LoVo (cell line): Measurements from ENCODE around the gene LRRC46.

Source experiments
- DNase-seq: peaks from one replicate; pipeline ENCODE4 v3.0.0-alpha.2; 2016; ENCODE audit warnings: low spot score

Gene LRRC46

DNA sequence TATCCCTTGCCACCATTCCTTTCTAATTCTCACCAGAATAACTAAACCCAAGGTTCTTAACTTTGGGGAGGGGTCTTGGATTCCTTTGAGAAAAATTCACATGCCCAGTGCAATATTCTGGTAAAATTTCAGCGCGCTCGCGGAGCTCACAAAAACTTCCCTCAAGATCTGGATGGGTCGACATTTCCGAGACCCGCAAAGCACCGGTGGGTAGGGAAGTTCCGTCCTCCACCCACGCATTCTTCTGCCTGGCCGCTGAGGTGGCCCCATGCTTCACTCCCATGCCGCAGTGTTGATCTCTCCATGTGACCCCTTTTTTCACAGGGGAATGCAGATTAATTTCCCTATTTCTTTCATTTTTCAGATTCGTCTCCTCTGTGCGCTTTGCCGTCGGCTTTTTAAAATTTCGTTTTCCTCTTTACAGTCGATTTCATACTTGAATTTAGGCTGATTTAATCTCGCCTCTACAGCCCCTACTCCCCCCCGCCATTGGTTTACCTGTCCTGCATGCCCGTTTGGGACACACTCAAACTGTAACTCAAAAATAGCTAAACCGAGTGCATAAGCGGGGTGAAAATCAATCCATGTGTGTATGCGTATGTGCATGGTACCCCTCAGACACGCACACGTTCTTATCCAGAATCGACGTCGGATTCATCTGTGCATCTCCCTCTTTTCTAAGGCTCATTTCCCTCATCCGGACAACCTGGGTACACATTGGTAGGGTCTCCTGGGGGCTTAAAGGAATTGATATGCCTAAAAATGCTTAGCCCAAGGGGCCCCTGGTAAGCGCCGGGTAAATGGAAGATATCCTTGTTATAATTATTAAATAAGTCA, 20.9 kb downstream of the LRRC46 start:
- DNase-seq = no peak

DNA sequence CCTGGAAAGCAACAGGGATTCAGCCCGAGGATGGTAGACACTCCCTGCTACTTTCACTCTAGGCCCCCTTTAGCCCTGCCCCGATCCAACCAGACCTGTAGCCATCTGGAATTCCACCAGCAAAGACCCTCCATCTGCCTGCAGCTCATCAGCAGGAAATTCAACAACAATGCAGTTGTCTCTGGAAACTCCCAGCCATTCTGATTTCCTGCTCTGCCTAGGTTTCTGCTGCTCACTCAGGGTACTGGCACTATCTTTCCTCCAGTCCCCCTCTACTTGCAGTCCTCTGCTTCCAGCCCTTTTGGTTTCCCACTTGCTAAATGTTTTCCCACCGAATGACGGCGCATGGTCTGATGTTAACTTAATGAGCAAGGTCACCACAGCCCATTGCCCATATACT, 22.1 kb downstream of the LRRC46 start:
- no peak for DNase-seq

DNA sequence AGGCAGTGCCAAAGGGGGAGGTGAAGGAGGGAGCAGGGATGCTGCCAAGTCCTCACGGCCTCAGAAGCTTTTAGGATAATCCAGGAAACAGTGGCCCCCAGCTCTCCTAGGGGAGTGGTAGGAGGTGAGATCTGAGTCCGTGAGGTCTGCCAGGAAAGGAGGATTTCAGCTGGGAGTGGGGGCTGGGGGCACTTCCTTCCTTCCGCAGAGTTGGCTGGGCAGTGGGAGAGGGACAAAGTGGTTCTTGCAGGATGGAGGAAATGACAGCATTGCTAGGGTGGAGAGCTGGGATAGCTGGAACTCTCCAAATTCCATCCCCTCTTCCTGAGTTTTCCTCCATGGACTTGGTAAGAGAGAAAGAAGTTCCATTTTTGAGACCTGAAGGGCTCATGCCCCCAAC, 24.3 kb downstream of the LRRC46 start:
- DNase-seq = no peak

DNA sequence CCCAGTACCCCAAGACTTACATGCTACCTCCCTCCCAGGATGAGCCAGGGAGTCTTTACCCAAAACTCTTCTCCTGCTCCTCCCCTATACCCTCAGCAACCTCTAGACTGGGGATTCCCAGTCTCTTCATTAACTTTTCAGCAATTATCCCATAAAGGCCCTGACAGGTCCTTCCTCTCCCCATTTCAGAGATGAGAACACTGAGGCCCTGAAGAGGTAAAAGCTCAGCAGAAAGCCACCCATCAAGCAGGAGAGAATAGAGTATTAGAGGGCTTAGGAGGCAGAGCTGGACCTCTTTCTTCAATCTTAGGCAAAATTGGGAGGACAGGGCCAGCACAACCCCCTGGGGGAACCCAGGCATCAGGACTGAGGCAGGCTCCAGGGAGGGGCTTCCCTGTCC, 25.4 kb downstream of the LRRC46 start:
- no peak for DNase-seq

DNA sequence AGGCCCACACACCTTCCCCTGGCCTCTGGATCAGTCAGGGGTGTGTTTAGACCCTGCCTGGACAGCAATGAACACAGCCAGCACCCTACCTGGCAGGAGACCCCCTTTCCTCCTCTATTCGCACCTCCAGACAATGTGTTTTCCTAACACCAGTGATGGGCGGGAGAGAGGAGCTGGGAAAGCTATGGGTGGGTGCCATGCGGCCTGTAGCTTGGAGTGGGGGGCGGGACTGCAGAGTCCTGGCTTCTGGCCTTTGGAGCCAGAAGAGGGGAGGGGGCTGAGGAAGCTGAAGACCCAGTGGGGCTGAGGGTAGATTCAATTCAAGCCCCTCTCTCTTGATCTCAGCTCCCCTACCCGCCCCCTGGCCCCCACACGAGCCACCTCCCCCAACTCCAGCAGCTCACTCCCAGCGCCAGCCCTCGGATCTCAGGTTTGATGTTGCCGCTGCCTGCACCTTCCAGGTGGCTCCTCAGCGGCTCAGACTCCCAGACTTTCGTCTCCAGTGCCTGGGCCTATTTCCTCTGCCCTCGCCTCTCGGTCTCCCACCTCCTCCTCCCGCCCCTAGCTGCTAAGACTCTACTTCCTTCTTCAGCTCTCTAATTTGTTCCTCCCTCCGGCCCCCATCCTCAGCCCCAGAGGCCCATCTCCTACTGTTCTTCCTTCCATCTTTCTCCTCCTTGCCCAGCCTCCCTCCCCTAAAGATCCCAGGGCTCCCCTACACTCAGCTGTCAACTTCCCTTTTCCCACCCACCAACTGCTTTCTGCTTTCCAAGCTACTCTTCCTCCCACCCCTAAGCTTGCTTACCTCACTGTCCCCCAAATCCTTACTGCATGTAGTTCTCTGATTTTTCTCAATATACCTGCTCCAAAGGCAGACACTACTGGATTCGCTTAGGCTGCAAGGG, 26.3 kb downstream of the LRRC46 start:
- DNase-seq = no peak

DNA sequence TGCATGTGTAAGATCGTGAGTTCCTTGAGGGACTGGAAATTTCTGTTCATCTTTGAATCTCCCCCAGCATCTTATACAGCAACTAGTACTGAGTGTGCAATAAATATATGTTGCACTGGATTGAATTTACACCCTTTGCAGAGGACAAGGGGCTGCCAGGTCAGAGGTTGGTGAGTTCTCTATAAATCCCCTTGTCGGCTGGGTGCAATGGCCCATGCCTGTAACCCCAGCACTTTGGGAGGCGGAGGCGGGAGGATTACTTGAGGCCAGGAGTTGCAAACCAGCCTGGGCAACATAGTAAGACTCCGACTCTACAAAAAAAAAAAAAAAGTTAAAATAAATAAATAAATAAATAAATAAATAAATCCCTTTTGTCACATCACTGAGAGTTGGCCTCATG, 28.9 kb downstream of the LRRC46 start:
- DNase-seq = no peak

DNA sequence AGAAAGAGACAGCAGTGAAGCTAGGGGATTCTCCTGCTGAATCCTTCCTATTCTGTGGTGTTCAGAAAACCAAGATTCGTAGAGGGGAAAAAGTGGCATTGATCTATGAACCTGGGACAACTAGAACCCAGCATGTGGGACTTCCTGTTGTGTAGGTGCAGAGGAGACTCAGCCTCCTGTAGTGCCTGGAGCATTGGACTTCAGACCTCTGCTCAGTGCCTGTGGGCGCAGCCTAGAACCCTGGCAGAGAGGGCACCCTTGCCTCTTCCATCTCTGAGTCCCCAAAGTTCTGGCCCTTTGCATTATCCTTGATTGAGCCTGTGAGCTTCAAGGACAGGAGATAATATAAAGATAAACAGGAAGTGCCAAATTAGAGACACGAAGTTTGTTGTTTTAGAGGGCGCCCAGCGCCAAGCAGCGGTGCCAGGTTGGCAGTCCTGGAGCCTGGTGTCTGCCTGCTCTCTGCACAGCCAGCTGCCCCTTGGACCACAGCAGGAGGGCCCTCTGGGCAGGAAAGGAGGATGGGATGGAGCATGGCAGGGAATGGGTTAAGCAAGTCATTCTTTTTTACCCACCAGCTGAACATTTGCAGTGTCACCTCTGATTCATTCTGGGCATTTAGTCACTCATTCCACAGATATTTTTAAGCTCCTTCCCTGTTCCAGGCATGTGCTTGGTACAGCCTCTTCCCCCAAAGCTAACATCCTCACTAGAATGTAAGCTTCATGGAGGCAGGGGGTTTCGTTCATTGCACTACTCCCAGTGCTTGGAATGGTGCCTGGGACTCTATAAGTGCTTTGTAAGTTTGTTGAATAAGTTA, 31.4 kb downstream of the LRRC46 start:
- peak; percentile 41 for DNase-seq

DNA sequence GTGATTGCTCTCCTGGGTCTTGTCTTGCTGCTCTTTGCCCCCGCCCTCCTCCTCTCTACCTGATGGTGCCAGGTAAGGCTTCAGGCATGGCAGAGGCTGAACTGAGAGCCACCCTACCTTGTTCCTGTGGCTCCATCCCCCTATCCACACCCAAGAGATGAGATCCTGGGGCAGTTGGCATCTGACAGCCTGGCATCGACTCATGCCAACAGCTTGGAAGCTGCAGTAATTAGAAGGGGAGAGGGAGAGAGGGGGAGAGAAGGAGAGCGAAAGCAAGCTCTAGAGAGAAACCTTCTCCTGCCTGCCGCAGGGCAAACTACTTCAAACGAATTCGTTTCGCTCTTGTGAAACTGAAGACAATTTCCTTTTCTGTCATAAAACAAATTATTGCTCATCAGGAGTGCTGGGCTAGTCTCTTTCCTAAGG, 33.3 kb downstream of the LRRC46 start:
- DNase-seq = no peak

DNA sequence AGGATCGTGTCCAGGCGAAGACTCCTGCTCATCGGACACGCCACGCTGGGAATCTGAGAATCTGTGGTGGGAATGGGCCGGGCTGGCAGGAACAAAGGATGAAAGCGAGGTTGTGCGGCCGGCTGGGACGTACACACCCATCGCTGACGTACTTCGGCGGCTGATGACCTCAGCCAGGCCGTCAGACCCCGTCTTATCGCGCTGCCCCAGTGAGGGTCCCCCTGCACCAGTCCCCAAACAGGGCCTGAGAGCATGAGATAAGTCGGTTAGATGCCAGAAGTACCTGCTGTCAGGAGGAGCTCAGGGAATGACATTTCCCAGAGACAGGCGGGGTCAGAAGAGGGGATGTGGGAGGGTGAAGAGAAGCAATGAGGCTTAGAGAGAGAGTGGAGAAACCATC, 35.5 kb downstream of the LRRC46 start:
- DNase-seq = no peak

DNA sequence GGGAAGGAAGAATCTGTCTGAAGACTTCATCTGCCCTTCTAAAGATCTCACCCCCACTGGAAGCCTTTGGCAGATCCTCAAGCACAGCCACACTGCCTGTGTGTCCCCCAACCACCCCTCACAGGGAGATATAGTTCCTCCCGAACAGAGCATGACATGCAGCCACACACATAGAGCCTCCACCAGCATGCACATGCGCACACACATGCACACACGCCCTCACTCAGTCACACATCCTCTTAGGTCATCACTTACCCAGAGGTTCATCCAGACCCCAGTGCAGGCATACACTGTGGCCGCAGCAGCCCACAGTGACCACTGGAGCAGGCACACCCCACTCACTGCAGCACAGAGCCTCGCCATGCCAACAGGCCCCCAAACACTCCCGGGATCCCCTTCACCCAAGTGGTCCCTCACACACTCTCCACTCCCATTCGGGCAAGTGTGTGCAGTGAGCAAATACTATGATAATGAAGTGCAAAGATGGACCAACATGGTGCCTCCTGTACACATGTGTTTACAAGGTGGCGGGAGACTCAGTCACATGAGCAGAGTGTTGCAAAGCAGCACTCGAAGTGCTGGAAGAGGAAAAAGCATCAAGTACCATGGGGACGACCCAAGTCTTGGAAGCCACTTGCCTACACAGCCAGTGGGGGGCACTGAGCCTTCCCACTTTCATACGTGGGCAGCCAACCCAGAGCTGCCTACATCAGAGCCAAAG, 36.5 kb downstream of the LRRC46 start:
- DNase-seq = no peak

DNA sequence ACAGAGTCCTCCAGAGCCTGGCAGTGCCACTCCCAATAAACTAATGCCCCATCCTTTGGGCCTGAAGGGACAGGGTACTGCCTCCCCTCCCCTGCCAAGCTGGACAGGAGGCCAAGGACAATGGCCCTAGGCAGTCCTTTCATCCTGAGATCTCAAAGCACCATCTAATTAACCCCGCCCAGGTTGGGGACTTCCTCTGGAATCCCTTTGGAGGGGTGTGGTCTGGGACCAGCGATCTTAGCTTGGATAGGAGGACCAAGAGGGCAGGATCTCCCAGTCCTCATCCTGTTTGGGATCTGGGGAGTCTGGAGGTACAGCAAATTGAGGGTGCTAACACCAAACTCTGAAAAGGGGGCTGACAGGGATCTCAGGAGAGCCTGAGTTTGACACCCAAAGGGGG, 37.6 kb downstream of the LRRC46 start:
- no peak for DNase-seq

DNA sequence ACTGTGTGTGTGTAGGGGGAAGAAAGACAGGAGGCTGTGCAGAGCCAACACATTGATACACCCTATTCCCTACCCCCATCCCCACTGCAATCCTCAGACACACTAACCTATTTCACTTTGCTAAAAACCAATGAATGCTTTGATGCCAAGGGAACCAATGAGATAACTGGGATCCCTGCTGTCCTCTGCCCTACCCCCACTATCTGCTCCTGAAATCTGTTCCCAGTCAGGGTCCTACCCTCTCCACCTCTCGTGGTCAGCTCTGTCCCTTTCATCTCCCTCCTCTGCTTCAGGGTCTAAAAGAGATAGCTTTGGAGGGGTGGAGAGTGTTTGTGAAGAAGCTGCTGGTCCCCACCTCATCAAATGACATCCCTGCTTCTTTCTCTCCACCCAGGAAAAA, 38.6 kb downstream of the LRRC46 start:
- DNase-seq = no peak

DNA sequence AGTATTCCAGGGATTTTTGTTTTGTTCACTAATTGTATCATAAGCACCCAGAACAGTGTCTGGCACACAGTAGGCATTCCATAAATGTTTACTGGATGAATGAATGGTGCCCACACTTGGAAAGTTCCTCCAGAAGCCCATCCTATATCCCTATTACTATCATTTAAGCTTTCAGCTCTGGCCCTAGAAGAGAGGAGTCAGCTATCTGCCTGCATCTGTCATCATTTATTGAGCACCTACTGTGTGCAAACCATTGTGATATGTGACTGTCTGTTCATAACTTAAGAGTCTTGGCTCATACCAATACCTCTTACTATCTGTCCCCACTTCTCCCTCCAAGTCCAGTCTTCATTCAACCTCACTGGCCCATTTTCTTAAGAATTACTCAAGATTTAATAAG, 39.6 kb downstream of the LRRC46 start:
- no peak for DNase-seq

DNA sequence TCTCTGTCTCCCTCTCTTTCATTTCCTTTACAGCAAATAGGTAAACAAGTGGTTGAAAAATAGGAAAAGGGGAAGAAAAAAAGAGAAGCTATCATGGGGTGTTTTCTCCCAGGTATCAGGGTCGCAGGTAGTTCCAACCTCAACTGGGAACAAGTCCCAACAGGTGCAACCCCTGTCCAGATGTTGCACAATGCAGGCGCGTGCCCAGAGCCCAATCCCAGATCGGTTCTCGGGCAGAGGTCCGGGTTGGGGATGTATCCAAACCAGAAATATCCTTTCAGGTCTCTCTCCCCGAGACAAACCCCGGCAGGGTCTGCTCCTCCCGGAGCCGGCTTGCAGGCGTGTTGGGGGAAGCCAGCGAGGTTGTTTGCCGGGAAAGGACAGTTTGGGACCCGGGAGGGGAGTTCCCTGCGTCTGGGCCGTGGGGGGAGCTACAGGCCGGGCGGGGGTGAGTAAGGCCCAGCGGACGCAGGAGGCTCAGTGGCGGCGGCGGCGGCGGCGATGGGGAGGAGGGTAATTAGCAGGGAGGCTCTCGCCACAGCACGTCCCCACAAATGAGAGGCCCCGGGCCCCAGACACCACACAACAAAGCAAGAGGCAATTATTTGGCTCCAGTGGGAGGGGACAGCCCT, 40.7 kb downstream of the LRRC46 start:
- no peak for DNase-seq

DNA sequence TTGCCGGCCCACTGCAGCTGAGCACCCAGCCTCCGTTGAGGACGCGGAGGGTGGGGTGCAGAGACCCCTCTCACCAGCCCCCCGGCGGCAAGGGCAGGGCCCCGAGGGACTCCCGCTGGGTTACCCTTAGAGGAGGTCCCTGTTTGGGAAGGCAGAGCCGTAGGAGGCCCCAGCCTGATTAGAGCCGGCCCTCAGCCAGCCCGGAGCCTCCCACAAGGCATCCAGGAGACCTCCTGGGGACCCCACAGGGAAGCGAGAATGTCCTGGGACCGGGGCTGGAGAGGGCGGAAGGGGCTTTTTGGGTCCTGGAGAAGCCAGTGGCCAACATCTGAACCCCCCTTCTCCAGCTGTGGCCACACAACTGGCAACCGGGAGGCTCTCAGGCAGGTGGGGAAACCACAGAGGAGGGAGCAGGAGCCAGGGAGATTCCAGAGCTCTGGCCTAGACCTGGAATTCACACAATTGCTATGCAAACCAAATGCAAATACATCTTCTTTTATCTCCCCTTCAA, 41.2 kb downstream of the LRRC46 start:
- no peak for DNase-seq

DNA sequence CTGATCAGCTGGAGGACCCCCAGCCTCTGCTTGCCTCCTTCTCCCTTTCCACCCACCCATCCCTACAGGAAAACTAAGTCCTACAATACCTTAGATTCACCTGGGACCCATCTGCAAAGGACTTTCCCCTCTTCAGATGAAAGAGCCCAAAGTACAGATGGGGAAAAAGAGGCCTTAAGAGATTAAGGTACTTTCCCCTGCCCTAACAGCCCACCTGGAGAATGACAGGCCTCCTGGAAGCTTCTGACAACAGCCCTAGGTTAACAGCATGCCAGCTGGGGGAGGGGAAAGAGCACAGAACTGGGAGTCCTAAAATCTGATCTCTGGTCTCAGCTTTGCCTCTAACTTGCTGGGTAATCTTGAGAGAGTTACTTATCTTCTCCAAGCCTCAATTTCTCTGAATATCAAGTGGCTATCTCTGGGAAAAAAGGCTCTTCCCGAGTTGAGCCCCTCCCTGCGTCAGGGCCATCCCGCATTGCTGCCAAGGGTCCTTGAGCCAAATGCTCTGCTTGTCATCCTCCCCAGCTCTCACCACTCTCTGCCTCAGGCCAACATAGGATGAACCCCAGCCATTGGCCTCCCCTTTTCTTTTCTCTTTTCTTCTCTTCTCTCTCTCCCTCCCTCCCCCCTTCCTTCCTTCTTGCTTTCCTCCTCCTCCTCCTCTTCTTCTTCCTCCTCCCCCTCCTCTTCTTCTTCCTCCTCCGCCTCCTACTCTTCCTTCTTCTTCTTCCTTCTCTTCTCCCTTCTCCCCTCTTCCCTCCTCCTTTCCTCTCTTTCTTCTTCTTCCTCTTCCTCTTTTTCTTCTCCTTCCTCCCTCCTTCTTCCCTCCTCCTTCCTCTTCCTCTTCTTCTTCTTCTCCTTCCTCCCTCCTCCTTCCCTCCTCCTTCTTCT, 42.0 kb downstream of the LRRC46 start:
- no peak for DNase-seq

DNA sequence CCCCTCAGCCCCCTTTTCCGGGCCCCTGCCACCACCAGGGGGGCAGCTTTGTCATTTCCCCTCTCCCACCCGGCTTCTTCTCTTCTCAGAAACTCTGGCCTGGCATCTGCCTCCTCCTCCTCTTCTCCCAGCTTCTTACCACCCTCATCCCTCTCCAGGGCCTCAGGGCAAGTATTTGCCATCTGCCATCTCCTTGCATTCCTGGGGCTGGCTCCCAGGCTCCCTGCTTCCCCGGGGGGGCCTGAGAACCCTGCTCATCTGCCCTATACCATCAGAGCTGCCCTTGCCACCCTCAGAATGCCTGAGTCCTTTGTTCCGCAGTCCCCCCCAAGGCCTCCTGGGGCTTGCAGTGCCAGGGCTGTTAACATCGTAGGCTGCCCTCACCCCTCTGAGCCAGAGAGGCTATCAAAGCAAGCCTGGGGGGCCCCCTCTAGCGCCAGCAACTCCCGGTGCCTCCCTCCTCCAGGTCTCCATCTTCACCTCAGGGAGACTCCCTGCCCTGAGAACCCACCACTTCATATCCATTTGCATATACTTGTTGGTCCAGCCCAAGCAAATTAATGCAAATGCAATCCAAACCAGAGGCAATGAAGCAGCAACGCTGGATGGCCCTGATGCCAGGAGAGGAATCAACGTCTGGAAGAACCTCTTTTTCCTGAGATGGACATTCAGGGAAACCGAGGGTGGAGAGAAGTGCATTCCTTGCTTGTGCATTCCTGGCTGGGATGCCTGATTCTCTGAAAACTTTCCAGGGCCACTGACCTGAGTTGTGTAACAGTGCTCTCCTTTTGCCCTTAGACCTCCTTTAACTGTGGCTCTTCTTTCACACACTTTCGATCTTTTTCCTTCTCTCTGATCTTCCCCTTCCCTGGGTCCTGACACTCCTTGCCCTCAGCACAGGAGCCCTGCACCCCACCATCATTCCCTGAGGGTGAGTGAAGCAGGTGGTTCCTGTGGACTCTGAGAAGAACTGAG, 43.8 kb downstream of the LRRC46 start:
- no peak for DNase-seq

DNA sequence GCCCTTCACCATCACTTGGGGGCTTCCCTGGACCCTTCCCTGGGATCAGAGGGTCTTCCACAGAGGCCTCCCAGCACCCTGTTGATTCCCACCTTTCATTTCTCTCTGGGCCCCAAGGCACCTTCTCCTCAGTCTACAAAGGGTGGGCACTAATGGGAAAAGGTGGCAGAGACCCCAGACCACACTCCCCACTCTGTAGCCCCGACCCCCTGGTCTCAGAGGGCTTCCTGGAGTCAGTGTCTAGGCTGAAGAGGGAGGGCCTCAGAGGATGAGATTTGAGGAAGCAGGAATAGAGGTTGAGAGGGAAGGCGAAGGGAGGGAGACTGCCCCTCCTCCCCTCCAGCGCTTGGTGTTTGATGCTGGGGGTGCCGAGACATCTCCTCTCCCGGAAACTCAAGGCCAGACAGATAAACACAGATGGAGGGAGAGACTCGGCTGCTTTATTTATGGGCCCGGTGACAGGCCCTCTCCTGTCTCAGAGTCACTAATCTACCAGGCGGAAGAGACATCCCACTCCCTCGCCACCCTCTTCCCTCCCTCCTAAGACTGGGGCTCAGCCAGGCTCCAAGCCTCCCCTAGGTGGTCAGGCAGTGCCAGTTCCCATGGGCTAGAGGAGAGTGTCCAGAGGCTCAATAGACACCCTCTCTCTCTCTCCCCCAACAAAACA, 46.0 kb downstream of the LRRC46 start:
- DNase-seq = no peak
